Hippocampal formation (tissue), 2 donors: ENCODE results near the gene PPME1.
A peak's percentile ranks its signal among the peaks of the same experiment; 100 is the strongest.

Experiments
- DNase-seq, 2 donors: peaks; one replicate each; lab custom pipeline; 2025; lab: John Stamatoyannopoulos, UW

The PPME1 gene

DNA sequence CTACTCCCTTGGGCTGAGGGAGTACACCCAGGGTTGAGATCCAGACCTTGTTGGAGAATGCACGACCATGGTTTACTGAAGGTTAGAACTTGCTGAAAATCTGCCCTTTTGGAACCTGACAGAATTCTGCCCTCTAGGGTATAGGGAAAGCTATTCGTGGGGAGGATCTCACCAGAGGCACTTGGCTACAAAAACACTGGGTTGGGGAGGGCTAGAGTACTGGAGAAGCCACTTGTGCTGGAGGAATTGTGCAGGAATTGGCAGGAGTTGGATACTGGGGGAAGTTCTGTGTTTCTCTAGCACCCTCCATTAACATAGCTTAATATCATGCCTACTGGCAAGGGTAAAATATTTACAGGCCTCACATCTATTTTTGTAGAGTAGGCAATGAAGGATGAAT is 55.8 kb downstream of the PPME1 start:
- no peak for DNase-seq

DNA sequence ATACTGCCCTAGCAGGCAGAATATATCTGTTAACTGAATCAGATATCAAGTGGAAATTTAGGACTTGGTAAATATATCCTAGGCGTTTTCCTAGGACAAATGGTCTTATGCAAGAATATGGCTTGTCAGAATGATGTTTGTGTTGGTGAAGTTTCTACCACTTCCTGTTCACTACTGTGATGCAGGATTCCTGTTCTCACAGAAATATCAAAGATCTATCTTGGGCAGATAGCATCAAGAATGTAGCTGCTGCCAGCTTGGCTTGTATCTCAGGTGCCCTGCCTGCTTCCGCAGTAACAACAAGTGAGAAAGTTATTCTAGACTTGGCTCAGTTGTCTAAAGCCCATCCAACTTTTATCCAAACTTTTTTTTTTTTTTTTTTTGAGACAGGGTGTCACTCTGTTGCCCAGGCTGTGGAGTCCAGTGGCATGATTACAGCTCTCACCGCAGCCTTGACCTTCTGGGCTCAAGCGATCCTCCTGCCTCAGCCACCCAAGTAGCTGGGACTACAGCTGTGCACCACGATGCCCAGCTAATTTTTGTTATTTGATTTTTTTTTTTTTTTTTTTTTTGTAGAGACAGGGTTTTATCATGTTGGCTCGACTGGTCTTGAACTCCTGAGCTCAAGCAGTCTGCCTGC is 61.3 kb downstream of the PPME1 start:
- DNase-seq = no peak

DNA sequence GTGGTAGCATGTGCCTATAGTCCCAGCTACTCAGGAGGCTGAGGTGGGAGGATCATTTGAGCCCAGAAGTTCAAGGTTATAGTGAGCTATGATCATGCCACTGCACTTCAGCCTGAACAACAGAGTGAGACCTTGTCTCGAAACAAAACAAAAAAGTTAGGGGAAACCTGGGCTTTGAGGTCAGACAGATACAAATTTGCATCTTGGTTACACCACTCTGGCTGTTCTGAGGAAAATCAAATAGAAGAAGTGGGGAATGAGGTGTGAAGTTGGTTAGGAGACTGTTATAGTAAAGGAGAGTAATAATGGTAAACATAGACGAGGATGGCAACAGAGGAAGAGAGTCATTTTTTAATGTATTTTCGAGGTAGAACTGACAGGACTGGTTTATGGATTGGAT is 62.6 kb downstream of the PPME1 start:
- DNase-seq = no peak

DNA sequence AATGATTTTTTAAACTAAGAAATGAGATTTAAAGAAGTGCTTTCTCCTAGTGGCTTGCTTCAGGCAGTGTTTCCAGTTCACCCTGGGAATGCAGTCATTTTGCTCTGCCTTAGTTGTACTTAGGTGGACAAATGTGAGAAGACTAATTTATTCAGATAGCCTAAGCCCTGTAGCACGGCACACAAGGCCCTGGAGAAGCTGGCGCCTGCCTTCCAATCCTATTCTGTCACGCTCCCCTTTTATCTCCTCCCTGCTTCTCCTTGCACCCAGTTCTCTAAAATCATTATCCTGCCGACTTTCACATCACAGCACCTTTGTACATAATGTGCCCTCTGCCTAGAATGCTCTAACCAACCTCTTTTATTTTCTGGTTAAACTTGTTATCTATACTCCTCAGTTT is 64.0 kb downstream of the PPME1 start:
- DNase-seq = no peak

DNA sequence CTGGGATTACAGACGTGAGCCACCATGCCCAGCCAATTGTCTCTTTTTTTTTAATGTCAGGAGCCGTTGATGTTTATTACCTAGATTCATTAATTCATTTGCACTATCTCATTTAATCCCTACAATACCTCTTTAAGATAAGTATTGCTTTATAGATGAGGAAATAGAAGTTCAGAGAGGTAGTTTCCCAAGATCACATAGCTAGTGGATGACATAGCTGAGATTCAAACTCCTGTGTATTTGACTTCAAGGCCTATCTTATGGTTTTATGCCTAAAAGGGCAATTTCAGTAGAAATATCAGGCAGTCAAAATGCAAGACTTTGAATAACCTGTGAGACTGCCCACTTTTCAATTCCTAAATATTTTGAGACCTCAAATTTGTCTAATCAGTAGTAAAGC is 66.5 kb downstream of the PPME1 start:
- DNase-seq = no peak

DNA sequence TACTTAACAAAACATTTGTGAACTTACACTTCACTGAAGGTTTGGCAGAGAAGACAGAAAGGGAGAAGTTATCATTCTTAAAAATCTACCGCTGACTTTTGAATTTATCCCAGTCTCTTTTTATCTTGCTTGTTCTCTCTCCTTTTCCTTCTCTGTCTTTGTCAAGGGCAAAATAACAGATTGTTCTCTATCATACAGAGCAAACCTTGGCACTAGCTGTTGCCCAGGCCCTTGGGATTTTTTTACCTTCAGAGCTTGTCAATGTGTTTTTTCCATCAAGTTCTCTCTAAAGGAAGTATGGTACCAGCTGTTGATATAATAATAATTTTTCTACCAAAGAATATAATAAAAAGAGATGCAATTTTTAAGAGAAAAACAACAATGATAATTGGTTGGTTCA is 67.2 kb downstream of the PPME1 start:
- no peak for DNase-seq

DNA sequence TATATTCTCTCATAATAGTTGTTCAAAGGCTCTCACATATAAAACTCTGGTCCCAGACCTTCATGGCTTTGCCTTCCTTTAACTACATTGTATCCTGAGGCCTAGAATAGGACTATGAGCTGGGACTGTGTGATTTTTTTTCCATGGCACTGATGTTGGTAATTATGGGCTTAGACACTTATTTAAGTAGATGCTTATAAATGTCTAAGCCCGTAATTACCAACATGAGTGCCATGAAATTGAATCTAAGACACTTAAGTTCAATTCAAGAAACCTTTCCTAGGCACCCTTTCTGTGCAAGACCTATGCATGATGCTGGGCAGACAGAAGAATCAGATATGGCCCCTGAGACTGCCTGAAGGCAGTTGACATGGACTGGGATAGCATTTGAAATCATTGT is 77.4 kb downstream of the PPME1 start:
- no peak for DNase-seq

DNA sequence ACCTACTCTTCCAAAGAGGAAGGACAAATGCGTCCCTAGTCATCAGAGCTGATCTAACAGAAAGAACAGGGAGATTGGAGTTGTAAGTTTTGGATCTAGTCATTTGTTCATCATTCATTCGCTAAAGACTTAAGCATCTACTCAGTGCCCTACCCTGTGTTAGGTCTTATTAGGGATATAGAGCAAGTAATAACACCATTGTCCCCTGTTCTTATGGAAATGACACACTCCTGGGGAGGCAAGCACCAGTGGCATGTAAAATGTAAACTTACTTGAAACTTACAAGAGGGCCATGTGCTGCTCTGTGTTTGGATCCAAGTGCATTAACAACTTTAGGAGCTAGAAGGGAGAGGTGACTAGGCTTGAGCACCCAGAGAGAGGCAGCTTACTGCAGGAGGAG is 78.4 kb downstream of the PPME1 start:
- DNase-seq = no peak

DNA sequence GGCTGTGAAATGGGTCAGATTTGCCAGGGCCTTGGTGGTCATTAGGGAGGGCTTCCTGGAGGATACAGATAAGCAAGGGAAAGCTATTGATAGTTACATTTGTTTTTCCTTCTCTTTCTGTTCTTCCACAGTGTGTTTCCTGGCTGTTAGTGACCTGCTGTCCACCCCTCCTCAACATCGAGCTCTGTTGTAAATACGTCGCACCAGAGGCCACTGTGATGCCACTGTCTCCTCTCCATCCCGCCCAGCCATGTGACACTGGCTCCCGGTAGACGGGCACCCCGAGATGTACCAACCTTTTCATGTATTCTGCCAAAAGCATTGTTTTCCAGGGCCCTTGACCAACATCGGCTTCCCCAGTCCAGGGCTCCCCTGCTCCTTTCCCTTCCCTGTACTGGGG is 82.3 kb downstream of the PPME1 start:
- DNase-seq = no peak

DNA sequence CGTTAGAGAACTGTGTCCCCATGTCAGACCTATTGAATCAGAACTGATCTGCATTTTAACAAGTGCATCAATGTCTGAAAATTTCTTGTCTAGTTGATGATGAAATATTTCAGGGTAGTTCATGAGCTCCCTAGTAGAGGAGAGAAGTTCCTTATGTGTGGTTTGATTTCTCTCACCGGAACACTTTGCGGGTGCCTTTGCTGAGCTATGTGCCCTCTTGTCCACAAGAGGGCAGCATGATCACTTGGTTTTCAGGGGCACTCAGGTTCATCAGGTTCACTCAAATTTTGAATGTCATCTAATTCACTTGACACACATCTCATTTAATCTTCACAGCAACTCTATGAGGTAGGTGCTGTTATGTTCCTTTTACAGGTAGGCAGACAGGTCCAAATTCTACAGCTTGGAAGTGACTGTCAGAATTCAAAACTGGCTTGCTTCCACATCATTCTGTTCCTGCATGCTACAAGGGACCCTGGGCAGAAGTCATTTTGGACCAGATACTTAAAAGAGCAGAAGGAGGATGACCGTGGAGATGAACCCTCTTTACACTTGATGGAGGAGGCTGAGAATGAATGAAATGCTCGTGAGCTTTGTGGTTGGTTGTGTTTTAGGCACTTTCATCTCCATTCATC is 84.8 kb downstream of the PPME1 start:
- DNase-seq = peak; percentile 31 to 43

DNA sequence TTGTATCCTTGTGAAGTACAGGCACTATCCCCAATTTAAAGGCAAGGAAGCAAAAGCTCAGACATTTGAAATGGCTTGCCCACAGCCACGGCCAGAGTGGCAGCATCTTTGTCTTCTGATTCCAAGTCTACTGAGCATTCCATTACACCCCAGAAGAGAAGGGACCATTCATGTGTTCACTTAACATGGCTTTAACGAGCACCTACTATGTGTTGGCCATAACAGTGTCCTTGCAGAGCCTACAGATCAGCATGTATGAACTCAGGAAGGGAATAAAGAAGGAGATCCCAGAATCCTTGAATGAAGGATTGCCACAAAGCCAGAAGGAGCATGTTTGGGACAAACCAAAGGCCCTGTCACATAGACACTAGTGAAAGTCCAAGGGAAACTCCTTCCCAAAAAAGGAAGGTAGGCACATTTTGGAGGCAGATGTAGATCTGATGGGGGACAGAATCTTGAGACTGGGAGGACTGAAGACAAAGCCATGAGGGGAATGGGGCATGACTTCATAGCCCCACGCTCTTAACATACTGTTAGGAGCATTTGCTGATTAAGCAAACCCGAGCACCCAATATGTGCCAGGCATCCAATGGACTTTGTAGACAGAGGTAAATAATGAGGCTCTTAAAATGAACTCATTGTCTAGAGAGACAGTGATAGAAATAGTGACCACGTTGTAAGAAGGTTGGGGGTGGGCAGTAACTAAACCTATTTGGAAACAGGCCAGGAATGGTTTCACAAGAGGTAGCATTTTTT is 85.5 kb downstream of the PPME1 start:
- DNase-seq = no peak

DNA sequence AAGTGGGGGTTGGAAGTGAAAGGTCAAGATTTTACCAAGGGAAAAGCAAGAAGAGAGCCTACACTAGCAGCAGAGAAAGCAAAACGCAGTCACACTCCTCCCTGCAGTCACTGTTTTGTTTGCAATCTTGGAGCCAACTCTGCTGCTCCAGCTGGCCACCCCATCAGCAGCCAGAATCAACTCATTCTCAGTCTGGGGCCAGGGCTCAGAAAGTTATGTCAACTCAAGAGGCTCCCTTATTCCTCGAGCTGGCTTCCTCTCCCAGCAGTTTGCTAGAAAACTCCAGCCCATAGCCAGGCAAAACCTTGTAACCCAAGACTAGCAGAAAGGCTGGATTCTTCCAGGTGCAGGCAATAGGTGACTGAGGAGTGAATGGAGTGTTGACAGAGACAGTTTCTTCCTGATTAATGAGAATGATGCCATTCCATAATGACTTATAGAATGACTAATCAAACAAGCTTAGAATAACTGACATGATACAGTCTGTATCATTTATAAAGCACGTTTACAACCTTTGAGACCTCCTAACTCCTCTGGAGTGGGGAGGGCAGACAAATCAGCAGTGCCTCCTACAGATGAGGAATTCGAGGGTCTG is 87.0 kb downstream of the PPME1 start:
- peak in 1 of 2 donors; percentile 5 for DNase-seq

DNA sequence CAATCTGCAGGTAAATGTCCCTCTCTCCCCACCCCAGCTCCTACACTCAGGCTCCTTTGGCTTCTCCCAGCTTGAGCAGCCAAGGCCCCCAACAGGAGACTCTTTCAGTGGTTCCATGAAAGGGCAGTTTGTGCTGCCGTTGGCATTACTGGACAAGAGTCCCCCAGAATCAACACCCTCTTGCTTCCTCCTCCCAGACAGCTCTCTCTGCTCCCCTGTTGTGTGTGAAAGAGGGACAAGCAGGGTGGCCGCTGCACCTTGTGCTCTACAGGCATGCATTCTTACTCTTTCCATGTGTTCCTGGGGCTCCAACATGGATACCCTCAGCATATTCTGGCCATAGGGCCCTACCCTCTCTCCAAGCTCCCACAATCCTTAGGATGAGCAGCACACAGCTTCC is 91.6 kb downstream of the PPME1 start:
- no peak for DNase-seq

DNA sequence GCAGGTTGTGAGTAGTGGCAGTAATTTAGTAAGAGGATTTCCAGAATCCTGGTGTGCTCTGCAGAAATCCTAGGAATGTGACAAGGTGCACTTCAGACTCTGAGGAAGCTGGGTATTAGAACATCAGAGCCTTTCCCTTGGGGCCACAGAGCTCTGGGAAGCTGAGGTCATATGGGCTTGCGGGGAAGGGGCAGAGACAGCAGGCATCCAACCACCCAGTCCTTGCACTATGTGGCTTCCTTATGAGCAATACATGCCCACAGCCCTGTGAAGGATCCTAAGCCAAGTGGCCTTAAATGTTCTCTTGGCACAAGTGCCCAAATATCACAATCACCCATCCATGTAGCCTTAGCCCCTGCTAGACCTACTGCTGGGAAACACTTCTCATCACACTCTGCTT is 94.2 kb downstream of the PPME1 start:
- no peak for DNase-seq

DNA sequence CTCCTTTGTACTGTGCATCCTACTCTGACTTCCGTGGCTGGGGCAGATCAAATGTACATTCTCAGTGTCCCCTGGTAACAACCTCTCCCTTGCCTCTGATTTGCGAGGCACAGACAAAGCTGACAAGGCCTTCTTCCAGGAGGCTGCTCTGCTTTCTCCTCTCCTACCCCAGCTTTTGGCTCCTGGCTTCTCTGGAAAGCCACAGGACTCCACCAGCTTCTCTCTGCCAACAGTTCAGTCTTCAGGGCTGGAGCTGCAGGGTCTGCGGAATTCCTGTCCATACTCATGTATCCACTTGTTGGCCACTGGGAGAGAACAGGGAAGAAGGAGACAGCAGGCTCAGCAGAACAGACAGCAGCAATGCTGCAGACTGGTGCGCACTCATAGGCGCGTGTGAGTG is 95.9 kb downstream of the PPME1 start:
- no peak for DNase-seq

DNA sequence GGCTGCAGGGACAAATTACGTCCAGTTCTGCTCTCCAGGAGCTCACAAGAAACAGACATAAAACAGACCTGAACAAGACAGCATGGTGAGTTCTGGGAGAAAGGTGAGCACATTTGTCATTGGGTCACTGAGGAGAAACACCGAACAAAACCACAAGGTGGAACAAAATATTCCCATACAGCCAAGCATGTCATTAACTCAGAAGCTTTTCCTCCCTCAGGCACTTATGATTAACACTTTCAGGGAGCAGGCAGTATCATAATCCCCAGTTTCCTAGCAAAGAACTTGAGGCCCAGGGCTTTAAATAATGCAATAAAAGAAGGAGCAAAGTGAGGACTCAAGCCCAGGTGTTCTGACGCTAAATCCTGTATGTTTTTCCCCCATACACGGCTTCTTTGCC is 97.4 kb downstream of the PPME1 start:
- no peak for DNase-seq

DNA sequence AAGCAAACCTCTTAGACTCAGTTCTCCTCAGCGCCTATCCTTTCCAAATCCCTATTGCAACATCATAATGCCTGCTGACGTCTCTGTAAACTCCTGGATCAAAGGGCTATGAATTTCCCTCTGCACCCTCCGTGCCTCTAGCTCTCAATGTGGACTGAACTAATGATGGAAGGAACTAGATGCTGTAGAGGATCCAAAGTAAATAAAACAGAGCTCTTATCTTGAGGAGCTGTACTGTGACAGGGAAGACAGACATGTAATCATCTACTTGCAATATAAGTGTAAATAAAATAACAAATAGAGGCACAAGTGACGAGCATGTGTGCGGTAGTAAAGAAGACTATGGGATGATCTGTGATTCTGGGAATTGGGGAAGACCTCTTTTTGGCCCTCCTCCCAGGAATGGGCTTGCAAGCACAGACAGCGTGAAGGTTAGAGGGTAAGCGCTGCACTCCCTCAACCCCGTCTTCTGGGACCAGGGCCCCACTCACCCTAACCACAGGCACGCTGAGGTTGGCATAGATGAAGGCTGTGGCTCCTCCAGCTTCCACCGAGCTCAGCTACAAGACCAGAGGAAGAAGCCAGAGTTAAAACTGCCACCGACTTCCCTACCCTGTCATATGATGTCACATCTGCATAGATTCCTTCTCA is 98.2 kb downstream of the PPME1 start:
- no peak for DNase-seq

DNA sequence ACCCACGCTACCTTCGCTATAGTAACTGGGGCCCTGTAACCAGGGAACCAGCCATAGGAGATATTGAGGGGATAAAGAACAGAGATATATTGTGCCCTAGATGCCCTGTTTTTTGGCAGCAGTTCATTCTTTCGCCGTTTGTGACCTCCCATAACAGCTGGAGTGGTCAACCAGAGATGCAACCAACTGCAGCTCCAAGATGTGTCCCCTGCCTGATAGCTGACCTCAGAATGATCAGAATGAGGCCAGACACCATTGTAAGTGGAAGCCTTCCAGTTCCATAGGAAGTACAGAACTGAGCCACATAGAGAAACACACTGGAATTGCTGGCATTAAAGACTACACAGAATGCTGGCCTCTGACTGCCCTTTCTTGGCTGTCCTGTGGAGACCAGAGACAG is 101.2 kb downstream of the PPME1 start:
- DNase-seq = no peak

DNA sequence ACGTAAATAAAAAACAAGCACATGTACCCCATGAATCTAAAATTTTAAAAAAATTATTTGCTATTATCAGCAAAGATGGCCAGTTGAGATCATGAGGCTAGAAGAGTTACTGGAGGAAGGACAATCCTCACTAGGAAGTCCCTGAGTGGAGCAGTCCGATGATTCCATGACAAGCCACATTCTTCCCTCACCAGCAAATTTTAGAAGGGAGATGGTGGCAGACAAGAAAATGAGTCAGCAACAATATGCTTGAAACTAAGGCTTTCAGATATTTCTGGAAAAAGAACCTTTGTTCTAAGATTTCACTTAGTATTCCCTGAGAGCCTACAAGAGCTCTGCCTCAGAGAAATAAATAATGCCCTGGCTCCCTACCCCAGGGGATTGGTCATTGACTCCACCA is 105.5 kb downstream of the PPME1 start:
- DNase-seq = no peak

DNA sequence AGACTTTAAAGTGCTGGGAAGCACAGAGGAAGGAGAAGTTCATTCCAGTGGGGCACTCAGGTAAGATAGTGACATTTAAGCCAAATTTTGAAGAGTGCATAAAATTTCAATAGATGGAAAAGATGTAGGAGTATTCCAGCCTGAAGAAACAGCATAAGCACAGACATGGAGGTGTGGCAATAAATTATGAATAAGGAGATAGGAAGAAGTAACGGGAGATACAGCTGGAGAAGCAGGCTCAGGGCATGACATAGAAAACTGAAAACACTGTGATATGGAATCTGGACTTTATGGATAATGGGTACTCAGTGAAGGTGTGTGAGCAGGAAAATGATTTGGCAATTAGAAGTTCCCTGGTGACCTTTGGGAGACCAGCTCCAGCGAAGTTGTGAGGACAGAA is 107.0 kb downstream of the PPME1 start:
- no peak for DNase-seq

DNA sequence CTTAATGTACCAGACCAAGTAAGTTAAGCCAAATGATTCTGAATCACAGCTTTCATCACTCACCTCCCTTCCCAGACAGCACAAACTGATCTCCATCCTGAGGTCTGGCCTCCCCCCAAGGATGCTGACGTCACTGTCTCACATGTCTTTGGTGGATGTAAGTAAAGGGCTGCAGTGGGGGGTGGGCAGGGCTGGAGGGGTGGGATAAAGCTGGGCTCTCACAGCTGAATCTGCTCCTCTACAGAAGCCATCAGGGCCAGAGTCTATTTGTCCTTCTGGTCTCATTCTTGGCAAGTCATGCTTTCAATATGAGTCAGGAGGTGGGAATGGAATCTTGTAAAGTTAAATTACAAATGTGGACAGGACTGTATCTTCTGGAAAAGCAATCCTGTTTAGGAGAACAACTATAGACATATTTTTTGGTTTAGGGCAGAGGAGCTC is 107.7 kb downstream of the PPME1 start:
- DNase-seq = no peak

DNA sequence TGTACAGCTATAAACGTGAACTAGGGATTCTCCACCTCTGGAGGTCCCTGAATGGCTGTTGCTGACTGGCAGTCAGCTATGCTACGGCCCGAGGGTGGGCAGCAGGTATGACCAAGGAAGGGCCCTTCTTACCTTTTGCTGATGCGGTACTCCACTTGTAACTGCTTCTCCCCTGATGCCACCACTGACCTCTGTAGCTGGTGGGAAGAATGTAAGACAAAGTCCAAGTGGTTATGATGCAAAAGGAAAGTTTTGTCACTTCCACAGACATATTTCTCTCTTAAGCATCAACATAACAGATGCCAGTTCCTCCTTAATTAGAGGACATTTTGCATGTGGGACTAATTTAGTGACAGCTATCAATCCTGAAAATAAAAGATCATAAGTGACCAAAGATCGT is 108.2 kb downstream of the PPME1 start:
- DNase-seq = no peak

DNA sequence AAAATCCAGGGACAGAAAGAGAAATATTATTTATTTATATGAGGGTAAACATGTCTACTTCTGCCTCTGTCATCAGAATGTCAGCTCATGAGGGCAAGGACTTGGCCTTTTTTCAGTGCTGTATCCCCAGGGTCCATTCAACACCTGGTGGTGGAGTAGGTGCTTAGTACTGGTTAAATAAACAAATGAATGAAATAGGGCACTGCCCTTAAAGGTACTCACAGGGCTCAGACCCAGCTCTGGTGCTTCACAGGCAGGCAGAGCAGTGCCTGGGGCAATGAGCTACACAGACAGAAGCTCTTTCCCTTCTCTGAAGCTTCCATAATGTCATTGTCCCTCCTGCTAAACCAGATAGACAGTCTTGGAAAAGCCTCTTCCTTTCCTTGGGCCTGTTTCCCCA is 109.4 kb downstream of the PPME1 start:
- DNase-seq = no peak
